ENCODE results near the gene SPP1. TPM values are rescaled to one million over a fixed set of nuclear protein-coding genes. Genes with fewer than 3 reads are reported as not detected.

The SPP1 gene
- polyA plus RNA-seq, 1 of the 3 experiments (the other 2 are of a cell fraction): 0.82 TPM

- CTCF ChIA-PET: interaction anchor here (0.8 to 4.3 kb wide), 16 partner anchors 11 to 307 kb away, joined by 3 to 73 read pairs (median 6); partner anchors contain the start of gene SPP1
- no peaks in the 10 kb centered on the region for H3K36me3 ChIP-seq (replicated peaks in 1 of 2; ENCODE audit: control insufficient read depth in 1 of 2, insufficient read depth in 2 of 2, low read length in 1 of 2)
These were observed 11.0 kb downstream of the SPP1 start for GRCh38 chr4:87986508-87986907.

More at GRCh38 chr4:87986508-87986907, 11.0 kb downstream of the SPP1 start:
- H3K4me1 ChIP-seq (ENCODE audit: control insufficient read depth in 1 of 2, insufficient read depth in 2 of 2, low read depth in 1 of 2, low read length in 1 of 2): no peaks in the 10 kb centered on the region
- H3K4me2 ChIP-seq: no peak overlapping the region
- no peak overlapping the region for H3K27ac ChIP-seq (ENCODE audit: low read depth in 2 of 2, low read length in 1 of 2)
- no peak overlapping the region for H2AFZ ChIP-seq (ENCODE audit: low read depth)
- H4K20me1 ChIP-seq (ENCODE audit: insufficient read depth): no peaks in the 10 kb centered on the region
- no peaks in the 10 kb centered on the region for H3K27me3 ChIP-seq (ENCODE audit: insufficient read depth)
- TF ChIP-seq NFIC (IDR thresholded peaks at IDR 0.05; ENCODE audit: borderline replicate concordance) (no peak), EP300 (IDR thresholded peaks at IDR 0.05; ENCODE audit: borderline replicate concordance in 1 of 2, low read depth in 1 of 2, low read length in 1 of 2) (no peak), EZH2phosphoT487 (IDR thresholded peaks at IDR 0.05; ENCODE audit: borderline replicate concordance, low read depth) (no peak), REST (IDR thresholded peaks at IDR 0.05; ENCODE audit: low read depth, low read length) (no peak), CHD2 (IDR thresholded peaks at IDR 0.05; ENCODE audit: low read length, partially characterized antibody) (no peak), CTCF (IDR thresholded peaks at IDR 0.05) (no peak), MAX (IDR thresholded peaks at IDR 0.05; ENCODE audit: low read depth) (no peak), USF2 (IDR thresholded peaks at IDR 0.05; ENCODE audit: borderline replicate concordance, low read depth, low read length) (no peak)
- no peaks in the 10 kb centered on the region for H3F3A ChIP-seq (replicated peaks; ENCODE audit: insufficient read depth)
- H3K9ac ChIP-seq: no peak overlapping the region
- POLR2A ChIA-PET: interaction anchor here (0.6 kb wide), 1 partner anchor 441 kb away, joined by 3 read pairs; no protein-coding TSS in a partner anchor
- no peaks in the 10 kb centered on the region for H3K9me3 ChIP-seq
- 66% methylated on average over 9 of the region's 9 CpGs for WGBS (ENCODE audit: low lambda C conversion rate)
- H3K9me2 ChIP-seq: no peaks in the 10 kb centered on the region
- no peaks in the 10 kb centered on the region for H3K79me2 ChIP-seq (ENCODE audit: insufficient read depth)
- DNase-seq: no peak
- no peak overlapping the region for H3K4me3 ChIP-seq (ENCODE audit: low read depth in 2 of 2, low read length in 1 of 2)

All from SK-N-SH (cell line).